Skeletal muscle satellite cell (primary cell): ENCODE measurements around the gene EVI5.
A peak's percentile ranks its signal among the peaks of the same experiment; 100 is the strongest.
"Not testable (repeated sequence)": the region's sequence is repeated elsewhere in the genome, so short reads cannot be mapped to it uniquely, and the experiment has no call there.

ENCODE experiments used
- H3K27me3 ChIP-seq: 2 replicates; pipeline ENCODE4 v1.7.0; 2013; ENCODE audit warnings: low read length; ENCODE audit not compliant: control insufficient read depth, insufficient read depth
- H3K36me3 ChIP-seq: 2 replicates; pipeline ENCODE4 v1.7.0; 2013; ENCODE audit warnings: mild to moderate bottlenecking, control low read depth, low read length; ENCODE audit not compliant: insufficient read depth
- H3K4me1 ChIP-seq: 2 replicates; pipeline ENCODE4 v1.7.0; 2013; ENCODE audit warnings: low read length; ENCODE audit not compliant: control insufficient read depth, insufficient read depth
- H3K4me2 ChIP-seq: 2 replicates; pipeline ENCODE4 v1.7.0; 2013; ENCODE audit warnings: mild to moderate bottlenecking, low read length
- H3K4me3 ChIP-seq: 2 replicates; pipeline ENCODE4 v1.7.0; 2013; ENCODE audit warnings: low read length
- H3K9ac ChIP-seq: 2 replicates; pipeline ENCODE4 v1.7.0; 2013; ENCODE audit warnings: mild to moderate bottlenecking, low read depth, low read length, moderate library complexity
- H3K9me3 ChIP-seq: replicated peaks from 2 replicates; pipeline ENCODE4 v1.7.0; 2013; ENCODE audit warnings: mild to moderate bottlenecking, control low read depth, low read length

Gene EVI5

DNA sequence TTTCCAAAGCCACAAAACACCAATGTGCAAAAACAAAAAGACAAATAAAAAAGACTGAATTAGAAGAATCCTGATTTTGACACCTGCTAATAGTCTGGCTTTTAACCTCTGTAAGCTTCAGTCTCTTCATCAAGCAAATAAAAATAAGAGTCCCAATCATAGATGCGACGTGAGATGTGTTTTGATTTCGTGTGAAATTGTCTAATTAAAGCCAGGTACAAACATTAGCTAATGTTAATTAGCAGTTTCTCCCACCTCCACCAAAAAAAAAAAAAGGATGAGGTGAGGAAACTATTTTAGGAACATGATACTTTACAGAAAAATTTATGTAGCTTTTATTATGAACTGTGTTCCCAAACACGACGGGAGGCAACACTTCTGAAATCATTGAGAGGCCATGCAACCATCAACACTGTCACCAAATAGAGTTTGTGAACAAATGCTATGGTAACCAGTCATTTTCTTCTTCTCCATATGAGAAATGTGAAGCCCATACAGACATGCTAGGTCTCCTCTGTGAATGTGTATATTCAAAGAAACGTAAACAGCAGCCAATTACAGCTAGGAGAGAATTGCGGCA lies 6.7 kb upstream of the EVI5 start:
- Histone ChIP-seq H3K27me3 (peaks cover 16% of the 10 kb centered on the region), H3K36me3 (no peaks in the 10 kb centered on the region), H3K9ac (no peak overlapping the region), H3K4me2 (no peak overlapping the region), H3K4me3 (no peak overlapping the region), H3K4me1 (no peaks in the 10 kb centered on the region), H3K9me3 (no peaks in the 10 kb centered on the region)

DNA sequence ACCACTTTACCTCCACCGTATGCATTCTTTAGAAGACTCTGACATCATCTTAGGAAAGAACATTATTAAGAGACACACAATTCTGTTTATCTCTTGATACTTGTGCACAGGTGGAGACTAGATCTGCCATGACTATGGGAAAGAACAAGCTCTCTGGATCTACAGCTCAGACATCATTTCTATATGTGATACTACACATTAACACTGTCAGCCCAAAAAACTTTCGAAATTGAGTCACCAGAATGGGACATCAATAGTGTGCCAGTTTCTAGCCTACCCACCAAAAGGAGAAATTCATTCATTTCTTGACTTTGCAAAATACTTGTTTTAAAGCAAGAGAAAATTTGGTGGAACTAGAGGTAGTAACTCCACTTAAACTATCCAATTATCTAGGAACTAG lies 6.0 kb upstream of the EVI5 start:
- Histone ChIP-seq H3K9me3 (no peaks in the 10 kb centered on the region), H3K4me1 (no peaks in the 10 kb centered on the region), H3K4me2 (no peak overlapping the region), H3K4me3 (no peak overlapping the region), H3K27me3 (peaks cover 16% of the 10 kb centered on the region), H3K36me3 (no peaks in the 10 kb centered on the region), H3K9ac (no peak overlapping the region)

DNA sequence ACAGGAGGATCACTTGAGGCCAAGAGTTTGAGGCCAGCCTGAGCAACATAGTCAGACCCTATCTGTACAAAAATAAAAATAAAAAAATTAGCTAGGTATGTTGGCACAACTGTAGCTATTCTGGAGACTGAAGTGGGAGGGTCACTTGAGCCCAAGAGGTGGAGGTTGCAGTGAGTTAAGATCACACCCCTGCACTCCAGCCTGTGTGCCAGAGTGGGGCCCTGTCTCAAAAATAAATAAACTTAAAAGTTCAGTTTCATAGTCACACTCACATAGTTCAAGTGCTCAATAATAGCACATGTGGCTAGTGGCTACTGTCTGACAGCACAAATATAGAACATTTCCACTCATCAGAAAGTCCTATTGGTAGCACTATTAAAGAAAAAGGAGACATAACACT lies 5.2 kb upstream of the EVI5 start:
- H3K9me3 ChIP-seq = no peaks in the 10 kb centered on the region
- no peak overlapping the region for H3K4me2 ChIP-seq
- H3K4me3 ChIP-seq = no peak overlapping the region
- H3K27me3 ChIP-seq = peaks cover 16% of the 10 kb centered on the region
- H3K9ac ChIP-seq = no peak overlapping the region
- peaks cover 5% of the 10 kb centered on the region for H3K4me1 ChIP-seq
- no peaks in the 10 kb centered on the region for H3K36me3 ChIP-seq

DNA sequence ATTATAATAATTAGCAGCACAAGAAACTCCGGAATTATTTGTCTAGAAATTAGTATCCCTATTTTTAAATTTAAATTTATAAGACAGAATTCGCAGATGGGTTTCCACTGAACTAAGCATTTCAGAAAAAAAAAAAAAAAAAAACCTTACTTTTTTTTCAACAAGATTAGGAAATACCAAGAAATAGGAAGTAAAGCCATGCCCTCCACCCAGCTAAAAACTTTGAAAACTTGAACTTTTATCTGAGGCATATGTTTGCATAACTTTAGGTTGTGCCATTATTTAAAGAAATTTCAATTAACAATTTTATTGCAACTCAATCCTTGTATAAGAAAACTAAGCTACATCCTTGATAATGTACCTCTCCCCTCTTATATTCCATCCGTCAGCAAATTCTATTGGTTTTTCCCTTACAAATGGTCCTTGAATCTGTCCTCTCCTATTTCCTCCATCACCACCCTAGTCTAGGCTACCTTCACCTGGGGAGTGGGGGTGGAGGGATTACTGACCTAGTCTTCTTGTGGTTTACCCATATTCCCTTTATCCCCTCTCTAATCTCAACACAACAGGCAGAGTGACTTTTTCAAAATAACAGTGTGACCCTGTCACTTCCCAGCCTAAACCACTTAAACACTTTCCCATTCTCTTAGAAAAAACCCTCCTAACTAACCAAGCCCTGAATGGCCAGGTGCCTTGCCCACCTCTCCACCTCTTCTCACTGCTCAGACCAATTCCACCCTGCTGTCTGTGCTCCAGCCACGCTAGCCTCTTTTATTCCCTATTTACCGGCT lies 1.4 kb upstream of the EVI5 start:
- Histone ChIP-seq H3K4me1 (peaks cover 14% of the 10 kb centered on the region), H3K4me2 (peak overlapping the region; percentile 97), H3K4me3 (peak overlapping the region; percentile 97), H3K27me3 (no peaks in the 10 kb centered on the region), H3K36me3 (no peaks in the 10 kb centered on the region), H3K9ac (peak overlapping the region; percentile 97), H3K9me3 (no peaks in the 10 kb centered on the region)

DNA sequence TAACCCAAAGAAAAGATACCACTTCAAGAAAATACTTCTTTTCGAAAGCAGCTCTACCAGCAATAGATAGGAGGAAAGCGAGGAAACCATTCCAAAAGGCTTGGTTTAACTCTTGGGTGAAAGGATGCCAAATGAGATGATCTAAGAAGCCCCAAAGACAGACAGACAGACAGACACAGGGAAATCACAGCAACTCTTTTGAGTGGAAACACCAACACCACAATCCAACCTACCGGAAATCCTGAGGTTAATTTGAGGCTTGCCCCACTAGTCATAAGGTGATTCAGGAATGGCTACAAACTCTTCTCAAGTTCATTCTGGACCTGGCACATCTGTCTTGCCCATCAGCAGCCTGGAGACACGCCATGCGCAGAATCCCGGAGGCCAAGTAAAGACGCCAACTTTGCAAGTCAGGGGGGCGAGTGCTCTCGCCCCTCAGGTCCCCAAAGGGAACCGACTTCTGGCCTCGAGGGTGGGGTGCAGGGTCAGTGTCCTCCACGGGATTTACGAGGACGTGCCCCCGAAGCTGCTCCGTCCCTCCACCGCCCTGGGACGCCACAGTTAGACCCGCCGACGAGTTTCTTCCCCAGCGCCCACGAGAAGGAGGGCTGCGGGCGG lies 778 bp downstream of the EVI5 start:
- no peaks in the 10 kb centered on the region for H3K9me3 ChIP-seq
- H3K27me3 ChIP-seq = no peaks in the 10 kb centered on the region
- peak overlapping the region; percentile 97 for H3K4me2 ChIP-seq
- no peaks in the 10 kb centered on the region for H3K36me3 ChIP-seq
- peaks cover 14% of the 10 kb centered on the region for H3K4me1 ChIP-seq
- peak overlapping the region; percentile 97 for H3K4me3 ChIP-seq
- peak overlapping the region; percentile 97 for H3K9ac ChIP-seq

DNA sequence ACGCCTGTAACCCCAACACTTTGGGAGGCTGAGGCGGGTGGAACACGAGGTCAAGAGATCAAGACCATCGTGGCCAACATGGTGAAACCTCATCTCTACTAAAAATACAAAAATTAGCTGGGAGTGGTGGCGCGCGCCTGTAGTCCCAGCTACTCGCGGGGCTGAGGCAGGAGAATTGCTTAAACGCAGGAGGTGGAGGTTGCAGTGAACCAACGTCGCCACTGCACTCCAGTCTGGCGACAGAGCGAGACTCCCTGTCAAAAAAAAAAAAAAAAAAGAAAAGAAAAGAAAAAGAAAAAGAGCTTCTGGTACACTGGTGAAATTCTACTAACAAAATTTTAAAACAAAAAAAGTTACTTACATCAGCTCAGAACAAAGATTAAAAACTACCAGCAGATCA lies 1.4 kb downstream of the EVI5 start:
- peak overlapping the region; percentile 97 for H3K9ac ChIP-seq
- H3K36me3 ChIP-seq, H3K27me3 ChIP-seq, H3K9me3 ChIP-seq: not testable (repeated sequence)
- peak overlapping the region; percentile 97 for H3K4me2 ChIP-seq
- H3K4me3 ChIP-seq = peak overlapping the region; percentile 97
- H3K4me1 ChIP-seq = peaks cover 14% of the 10 kb centered on the region

DNA sequence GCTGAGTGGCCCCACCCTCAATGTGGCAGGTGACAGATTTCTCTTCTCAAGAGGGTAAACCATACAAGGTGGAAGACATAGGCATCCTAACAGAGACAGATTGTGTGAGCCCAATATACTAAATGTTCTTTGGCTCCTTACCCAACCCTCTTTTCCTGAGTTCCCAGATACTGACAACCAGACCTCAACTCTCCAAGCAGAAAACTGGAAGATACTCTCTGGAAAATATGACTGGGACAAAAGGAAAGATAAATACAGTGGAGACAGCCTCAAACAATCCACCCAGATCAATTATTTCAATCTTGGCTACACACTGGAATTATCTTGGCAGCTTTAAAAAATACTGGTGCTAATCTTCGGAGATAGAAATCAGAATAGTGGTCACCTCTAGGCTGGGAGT lies 6.5 kb downstream of the EVI5 start:
- Histone ChIP-seq H3K36me3 (no peaks in the 10 kb centered on the region), H3K4me1 (peaks cover 9% of the 10 kb centered on the region), H3K4me3 (no peak overlapping the region)

DNA sequence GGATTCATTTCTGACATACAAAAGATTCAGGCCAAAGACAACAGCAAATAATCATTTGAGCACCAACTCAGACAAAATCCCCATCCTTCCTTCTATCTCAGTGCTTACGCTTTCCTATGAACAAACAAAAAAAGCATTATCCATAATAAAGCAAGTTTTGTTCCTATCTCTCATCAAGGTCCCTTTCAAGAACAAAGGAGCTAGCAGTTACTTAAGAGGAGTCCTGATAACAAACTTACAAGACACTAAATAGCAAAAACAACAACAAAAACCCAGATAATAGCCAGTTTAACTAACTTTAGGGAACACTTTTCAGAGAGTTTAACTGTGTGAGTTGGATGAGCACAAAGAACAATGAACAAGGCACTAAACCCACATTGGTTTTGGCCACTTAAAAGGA lies 10.5 kb downstream of the EVI5 start:
- Histone ChIP-seq H3K4me2 (no peak overlapping the region), H3K4me3 (no peak overlapping the region), H3K9ac (no peak overlapping the region), H3K9me3 (no peaks in the 10 kb centered on the region), H3K36me3 (no peaks in the 10 kb centered on the region), H3K4me1 (no peaks in the 10 kb centered on the region), H3K27me3 (no peaks in the 10 kb centered on the region)

More for the DNA sequence above, 6.5 kb downstream of the EVI5 start:
- Histone ChIP-seq H3K27me3 (no peaks in the 10 kb centered on the region), H3K9me3 (no peaks in the 10 kb centered on the region), H3K4me2 (no peak overlapping the region), H3K9ac (no peak overlapping the region)

DNA sequence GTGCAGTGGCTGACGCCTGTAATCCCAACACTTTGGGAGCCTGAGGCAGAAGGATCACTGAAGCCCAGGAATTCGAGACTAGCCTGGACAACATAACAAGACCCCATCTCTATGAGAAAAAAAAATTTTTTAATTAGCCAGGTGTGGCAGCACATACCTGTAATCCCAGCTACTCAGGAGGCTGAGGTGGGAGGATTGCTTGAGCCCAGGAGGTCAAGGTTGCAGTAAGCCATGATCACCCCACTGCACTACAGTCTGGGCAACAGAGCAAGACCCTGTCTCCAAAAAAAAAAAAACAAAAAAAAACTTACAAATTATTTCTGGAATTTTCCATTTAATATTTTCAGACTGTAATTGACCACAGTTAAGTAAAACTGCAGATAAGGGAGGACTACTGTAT lies 11.2 kb downstream of the EVI5 start:
- H3K27me3 ChIP-seq, H3K9ac ChIP-seq, H3K36me3 ChIP-seq, H3K4me2 ChIP-seq, H3K4me3 ChIP-seq, H3K9me3 ChIP-seq, H3K4me1 ChIP-seq: not testable (repeated sequence)

DNA sequence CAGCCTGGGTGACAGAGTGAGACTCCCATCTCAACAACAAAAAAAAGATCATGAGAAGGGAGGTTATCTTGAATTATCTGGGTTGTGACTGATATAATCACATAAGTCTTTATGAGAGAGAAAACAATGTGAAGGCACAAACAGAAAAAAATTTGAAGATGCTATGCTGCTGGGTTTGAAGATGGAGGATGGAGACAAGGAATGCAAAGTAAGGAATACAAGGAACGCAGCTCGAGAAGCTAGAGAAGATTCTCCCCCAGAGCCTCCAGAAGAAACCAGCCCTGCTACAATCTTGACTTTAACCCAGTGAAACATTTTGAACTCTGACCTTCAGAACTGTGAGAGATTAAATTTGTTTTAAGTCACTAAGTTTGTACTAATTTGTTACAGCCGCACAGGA lies 15.1 kb downstream of the EVI5 start:
- H3K9me3 ChIP-seq = peaks cover 2% of the 10 kb centered on the region
- H3K4me3 ChIP-seq = no peak overlapping the region
- H3K9ac ChIP-seq = no peak overlapping the region
- no peaks in the 10 kb centered on the region for H3K36me3 ChIP-seq
- H3K4me1 ChIP-seq = no peaks in the 10 kb centered on the region
- no peak overlapping the region for H3K4me2 ChIP-seq
- no peaks in the 10 kb centered on the region for H3K27me3 ChIP-seq

DNA sequence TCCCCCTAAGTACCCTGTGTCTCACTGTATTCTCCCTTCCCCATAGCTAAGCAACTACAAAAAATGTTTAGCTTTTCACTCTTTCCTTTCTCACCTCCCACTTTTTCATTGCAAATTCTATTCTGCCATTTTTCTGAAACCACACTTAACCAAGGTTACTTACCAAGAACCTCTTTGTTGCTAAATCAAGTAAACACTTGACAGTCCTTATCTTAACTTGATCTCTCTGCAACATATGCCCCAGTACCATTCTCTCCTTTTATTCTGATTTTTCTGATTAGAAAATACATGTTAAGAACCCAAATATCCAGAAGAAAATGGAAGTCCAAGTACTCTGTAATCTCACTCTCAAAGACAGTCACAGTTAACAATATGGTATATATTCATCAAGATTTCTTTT lies 16.0 kb downstream of the EVI5 start:
- H3K4me3 ChIP-seq = no peak overlapping the region
- H3K4me1 ChIP-seq = no peaks in the 10 kb centered on the region
- no peaks in the 10 kb centered on the region for H3K36me3 ChIP-seq
- H3K27me3 ChIP-seq = no peaks in the 10 kb centered on the region
- H3K9me3 ChIP-seq = peaks cover 2% of the 10 kb centered on the region
- no peak overlapping the region for H3K9ac ChIP-seq
- no peak overlapping the region for H3K4me2 ChIP-seq

DNA sequence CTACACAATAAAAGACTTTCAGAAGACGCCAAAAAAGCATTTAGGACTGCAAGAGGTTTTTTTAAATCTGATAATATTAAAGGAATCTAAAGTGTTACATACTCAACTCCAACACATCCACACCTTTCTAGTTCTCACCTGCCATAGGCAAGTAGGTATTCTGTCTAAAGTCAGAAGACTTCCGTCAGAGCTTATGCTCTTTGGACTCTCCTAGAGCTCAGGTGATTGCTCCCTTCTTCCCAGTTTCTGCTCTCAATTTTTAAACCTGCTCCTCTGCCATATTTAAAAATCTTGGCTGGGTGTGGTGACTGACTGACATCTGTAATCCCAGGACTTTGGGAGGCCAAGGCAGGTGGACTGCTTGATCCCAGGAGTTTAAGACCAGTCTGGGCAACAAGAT lies 16.6 kb downstream of the EVI5 start:
- Histone ChIP-seq H3K9ac (no peak overlapping the region), H3K4me2 (no peak overlapping the region), H3K9me3 (peaks cover 2% of the 10 kb centered on the region), H3K4me3 (no peak overlapping the region), H3K36me3 (no peaks in the 10 kb centered on the region), H3K4me1 (no peaks in the 10 kb centered on the region), H3K27me3 (no peaks in the 10 kb centered on the region)
